ENCODE measurements around the gene SLC9A3.
A peak's percentile ranks its signal among the peaks of the same experiment; 100 is the strongest.

Gene SLC9A3

DNA sequence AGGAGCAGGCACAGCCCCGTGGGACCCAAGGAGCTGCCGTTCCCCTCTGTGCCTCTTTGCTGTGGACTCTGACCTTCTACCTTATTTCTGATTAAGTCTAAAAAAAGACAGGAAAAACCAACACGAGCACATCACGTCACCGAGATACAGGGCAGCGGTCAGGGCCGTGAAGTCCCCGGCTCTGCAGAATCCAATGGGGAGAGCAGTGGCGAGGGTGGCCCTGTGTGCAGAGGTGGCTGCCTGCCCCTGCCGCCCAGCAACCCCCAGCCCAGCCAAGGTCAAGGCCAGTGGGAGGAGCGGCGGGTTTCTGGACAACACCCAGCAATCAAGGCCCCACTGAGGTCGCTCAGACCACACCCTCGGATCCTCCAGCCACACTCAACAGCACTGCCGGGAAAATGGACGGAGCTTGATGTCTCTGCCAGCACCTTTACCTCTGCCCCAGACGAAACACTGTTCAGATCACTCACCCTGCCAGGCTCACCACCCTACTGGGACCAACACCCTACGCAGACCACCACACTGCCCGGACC lies 32.7 kb upstream of the SLC9A3 start:
- H3K27ac ChIP-seq = no peak overlapping the region
- ChIA-PET CTCF (no interaction called here), POLR2A (ENCODE audit: low non-redundant PET) (no interaction called here)
- TF ChIP-seq, protein P1, sequence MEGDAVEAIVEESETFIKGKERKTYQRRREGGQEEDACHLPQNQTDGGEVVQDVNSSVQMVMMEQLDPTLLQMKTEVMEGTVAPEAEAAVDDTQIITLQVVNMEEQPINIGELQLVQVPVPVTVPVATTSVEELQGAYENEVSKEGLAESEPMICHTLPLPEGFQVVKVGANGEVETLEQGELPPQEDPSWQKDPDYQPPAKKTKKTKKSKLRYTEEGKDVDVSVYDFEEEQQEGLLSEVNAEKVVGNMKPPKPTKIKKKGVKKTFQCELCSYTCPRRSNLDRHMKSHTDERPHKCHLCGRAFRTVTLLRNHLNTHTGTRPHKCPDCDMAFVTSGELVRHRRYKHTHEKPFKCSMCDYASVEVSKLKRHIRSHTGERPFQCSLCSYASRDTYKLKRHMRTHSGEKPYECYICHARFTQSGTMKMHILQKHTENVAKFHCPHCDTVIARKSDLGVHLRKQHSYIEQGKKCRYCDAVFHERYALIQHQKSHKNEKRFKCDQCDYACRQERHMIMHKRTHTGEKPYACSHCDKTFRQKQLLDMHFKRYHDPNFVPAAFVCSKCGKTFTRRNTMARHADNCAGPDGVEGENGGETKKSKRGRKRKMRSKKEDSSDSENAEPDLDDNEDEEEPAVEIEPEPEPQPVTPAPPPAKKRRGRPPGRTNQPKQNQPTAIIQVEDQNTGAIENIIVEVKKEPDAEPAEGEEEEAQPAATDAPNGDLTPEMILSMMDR (conservative IDR thresholded peaks at IDR 0.05; ENCODE audit: low read depth) = no peak
- DNase-seq (ENCODE audit: low spot score) = no peak

DNA sequence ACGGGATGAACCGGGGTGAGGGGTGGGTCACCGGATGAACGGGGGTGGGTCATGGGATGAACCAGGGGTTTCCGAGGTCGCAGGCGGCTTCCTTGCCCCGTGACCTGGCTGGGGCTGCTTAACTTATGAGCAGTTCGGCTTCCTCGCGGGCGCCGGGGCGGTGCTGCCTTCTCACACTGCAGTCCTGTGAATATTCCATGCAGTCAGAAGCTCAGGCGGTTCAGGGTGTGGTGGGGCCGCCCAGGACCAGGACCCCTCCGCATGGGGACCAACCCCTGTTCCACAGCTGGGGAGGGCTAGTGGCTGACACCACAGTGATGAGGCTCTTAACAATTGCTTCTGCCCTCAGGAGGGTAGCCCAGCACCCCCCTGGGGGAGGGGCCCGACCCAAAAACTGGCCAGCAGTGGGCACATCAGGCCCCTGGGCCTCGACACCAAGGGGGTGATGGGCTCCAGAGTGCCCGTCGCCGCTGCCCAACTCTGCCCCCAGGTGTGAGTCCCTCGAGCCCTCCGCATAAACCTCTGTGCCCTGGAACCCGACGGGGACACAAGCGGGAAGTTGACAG lies 30.9 kb upstream of the SLC9A3 start:
- ChIA-PET POLR2A (ENCODE audit: low non-redundant PET) (no interaction called here), CTCF (no interaction called here)
- no peak for DNase-seq (ENCODE audit: low spot score)
- H3K27ac ChIP-seq = no peak overlapping the region
- TF ChIP-seq, protein P1 (conservative IDR thresholded peaks at IDR 0.05; ENCODE audit: low read depth) = no peak

DNA sequence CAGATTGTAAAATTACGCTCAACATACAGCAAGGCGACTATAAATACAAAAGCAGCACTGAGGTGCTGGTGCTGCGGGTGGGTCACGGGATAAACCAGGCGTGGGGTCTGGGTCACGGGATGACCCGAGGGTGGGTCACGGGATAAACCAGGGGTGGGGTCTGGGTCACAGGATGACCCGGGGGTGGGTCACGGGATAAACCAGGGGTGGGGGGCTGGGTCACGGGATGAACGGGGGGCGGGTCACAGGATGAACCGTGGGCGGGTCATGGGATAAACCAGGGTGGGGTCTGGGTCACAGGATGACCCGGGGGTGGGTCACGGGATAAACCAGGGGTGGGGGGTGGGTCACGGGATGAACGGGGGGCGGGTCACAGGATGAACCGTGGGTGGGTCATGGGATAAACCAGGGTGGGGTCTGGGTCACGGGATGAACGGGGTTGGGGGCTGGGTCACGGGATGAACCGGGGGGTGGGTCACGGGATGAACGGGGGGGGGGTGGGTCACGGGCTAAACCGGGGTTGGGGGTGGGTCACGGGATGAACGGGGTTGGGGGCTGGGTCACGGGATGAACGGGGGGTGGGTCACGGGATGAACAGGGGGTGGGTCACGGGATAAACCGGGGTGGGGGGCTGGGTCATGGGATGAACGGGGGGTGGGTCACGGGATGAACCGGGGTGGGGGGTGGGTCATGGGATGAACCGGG lies 30.2 kb upstream of the SLC9A3 start:
- POLR2A ChIA-PET (ENCODE audit: low non-redundant PET) = no interaction called here
- DNase-seq (ENCODE audit: low spot score) = no peak
- H3K27ac ChIP-seq = no peak overlapping the region
- TF ChIP-seq, protein P1 (conservative IDR thresholded peaks at IDR 0.05; ENCODE audit: low read depth) = no peak
- CTCF ChIA-PET = no interaction called here

DNA sequence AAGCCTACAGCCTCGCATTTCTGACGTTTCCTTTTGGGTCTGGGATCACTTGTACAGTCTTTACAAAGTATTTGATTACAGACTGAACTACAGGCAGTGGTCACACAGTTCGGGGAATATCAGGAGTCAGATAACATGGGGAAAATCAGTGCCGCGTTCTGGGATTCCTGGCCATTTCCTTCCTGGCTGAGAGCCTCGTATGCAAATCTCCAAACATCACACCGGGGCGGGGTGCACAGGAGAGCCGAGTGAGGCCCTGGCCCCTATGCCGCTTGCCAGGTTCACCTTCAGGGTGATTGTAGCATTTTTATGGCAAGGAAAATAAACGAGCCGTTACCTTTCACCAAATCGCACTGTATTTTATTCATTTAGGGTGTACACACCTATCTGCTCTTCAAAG lies 29.6 kb upstream of the SLC9A3 start:
- peak; percentile 27 for DNase-seq (ENCODE audit: low spot score)
- TF ChIP-seq, protein P1 (conservative IDR thresholded peaks at IDR 0.05; ENCODE audit: low read depth) = no peak
- POLR2A ChIA-PET (ENCODE audit: low non-redundant PET) = no interaction called here
- H3K27ac ChIP-seq = no peak overlapping the region
- CTCF ChIA-PET = no interaction called here

DNA sequence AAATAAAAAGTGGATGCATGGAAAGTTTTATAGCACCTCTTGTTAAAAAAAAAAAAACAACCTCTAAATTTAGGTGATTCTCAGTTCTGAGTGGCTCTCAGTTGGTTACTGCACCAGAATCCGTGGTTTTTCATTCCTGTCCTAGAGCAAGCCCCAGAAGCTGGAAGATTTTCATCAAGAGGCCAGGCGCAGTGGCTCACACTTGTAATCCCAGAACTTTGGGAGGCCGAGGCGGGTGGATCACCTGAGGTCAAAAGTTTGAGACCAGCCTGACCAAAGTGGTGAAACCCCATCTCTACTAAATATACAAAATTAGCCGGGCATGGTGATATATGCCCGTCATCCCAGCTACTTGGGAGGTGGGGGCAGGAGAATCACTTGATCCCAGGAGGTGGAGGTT lies 27.2 kb upstream of the SLC9A3 start:
- no peak overlapping the region for H3K27ac ChIP-seq
- TF ChIP-seq, protein P1 (conservative IDR thresholded peaks at IDR 0.05; ENCODE audit: low read depth) = no peak
- ChIA-PET POLR2A (ENCODE audit: low non-redundant PET) (no interaction called here), CTCF (no interaction called here)
- DNase-seq (ENCODE audit: low spot score) = no peak

DNA sequence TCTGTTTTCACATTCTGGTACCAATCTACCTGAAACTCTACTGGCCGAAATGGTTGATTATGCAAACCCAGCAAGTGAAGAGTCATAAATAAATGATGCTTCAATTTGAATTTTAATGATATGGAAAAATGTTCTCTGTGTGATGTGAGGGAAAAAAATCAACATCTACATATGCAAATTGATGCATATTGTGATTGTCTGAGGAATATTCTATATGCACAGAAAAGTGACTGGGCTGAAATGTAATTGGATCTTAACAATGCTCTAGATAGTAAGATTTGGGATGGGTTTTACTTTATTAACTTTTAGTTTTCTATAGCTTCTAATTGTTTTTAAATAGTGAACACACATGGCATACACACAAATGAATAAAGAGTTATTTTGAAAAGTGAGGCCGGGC lies 25.0 kb upstream of the SLC9A3 start:
- no peak overlapping the region for H3K27ac ChIP-seq
- TF ChIP-seq, protein P1 (conservative IDR thresholded peaks at IDR 0.05; ENCODE audit: low read depth) = no peak
- CTCF ChIA-PET = no interaction called here
- POLR2A ChIA-PET (ENCODE audit: low non-redundant PET) = no interaction called here
- no peak for DNase-seq (ENCODE audit: low spot score)

Data from RWPE1 (cell line).